ENCODE measurements around the gene MYO10. TPM values are rescaled to one million over a fixed set of nuclear protein-coding genes. Genes with fewer than 3 reads are reported as not detected.

Gene MYO10
- total RNA-seq, 1 experiment from 2014 or later, result 71.9 TPM

DNA sequence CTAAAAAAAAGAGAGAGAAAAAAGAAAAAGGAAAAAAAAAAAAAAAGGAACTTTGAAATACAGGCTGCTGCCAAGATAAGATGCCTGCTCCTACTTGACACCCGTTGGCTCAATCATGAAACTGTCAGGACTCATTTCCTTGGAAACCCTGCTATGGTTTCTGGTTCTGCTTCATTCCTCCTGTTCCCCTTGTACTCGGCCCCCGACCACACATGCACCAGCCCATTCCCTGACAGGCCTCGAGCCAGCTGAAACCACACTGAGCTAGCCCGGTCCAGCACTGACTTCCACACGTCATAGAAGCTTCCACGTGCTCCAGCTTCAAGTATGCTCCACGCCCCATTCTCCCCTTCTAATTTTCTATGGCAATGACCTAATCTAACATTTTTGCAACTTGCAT is 93.2 kb downstream of the MYO10 start:
- no peak overlapping the region for H3K4me3 ChIP-seq (ENCODE audit: low read depth in 2 of 2, low read length in 2 of 2)
- intact Hi-C loops (cut with micrococcal nuclease; ENCODE audit: unreplicated experiment), result no loop called here
- CTCF ChIA-PET, result no interaction called here
- no peaks in the 10 kb centered on the region for H3K36me3 ChIP-seq (ENCODE audit: control insufficient read depth, insufficient read depth, low read length)
- no peak overlapping the region for H3K27ac ChIP-seq (ENCODE audit: low read length)
- no peaks in the 10 kb centered on the region for H3K27me3 ChIP-seq (ENCODE audit: control insufficient read depth, insufficient read depth, low read length)
- H3K9me3 ChIP-seq (ENCODE audit: control insufficient read depth, insufficient read depth, low read depth, low read length), result no peaks in the 10 kb centered on the region
- TF ChIP-seq, protein P1, sequence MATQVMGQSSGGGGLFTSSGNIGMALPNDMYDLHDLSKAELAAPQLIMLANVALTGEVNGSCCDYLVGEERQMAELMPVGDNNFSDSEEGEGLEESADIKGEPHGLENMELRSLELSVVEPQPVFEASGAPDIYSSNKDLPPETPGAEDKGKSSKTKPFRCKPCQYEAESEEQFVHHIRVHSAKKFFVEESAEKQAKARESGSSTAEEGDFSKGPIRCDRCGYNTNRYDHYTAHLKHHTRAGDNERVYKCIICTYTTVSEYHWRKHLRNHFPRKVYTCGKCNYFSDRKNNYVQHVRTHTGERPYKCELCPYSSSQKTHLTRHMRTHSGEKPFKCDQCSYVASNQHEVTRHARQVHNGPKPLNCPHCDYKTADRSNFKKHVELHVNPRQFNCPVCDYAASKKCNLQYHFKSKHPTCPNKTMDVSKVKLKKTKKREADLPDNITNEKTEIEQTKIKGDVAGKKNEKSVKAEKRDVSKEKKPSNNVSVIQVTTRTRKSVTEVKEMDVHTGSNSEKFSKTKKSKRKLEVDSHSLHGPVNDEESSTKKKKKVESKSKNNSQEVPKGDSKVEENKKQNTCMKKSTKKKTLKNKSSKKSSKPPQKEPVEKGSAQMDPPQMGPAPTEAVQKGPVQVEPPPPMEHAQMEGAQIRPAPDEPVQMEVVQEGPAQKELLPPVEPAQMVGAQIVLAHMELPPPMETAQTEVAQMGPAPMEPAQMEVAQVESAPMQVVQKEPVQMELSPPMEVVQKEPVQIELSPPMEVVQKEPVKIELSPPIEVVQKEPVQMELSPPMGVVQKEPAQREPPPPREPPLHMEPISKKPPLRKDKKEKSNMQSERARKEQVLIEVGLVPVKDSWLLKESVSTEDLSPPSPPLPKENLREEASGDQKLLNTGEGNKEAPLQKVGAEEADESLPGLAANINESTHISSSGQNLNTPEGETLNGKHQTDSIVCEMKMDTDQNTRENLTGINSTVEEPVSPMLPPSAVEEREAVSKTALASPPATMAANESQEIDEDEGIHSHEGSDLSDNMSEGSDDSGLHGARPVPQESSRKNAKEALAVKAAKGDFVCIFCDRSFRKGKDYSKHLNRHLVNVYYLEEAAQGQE (IDR thresholded peaks at IDR 0.05; ENCODE audit: insufficient read depth in 1 of 2, low read depth in 2 of 2, low read length in 1 of 2), result no peak
- DNase-seq (ENCODE audit: low read depth, low spot score) (no peak), ATAC-seq (no peak)
- BruUV-seq (replicated peaks), result no TSS peak
- in situ Hi-C loops (cut with HindIII; ENCODE audit: low pct_unique_long_range_greater_than_20kb, low sequenced_read_pairs), result no loop called here
- POLR2A ChIA-PET, result no interaction called here
- peaks cover 4% of the 10 kb centered on the region; the same call in 1 of the 2 replicates for H3K4me1 ChIP-seq (ENCODE audit: control insufficient read depth, insufficient read depth, low read length)

- ChIA-PET POLR2A (interaction anchor here (0.6 kb wide), 1 partner anchor 15 kb away, joined by 5 read pairs; no protein-coding TSS in a partner anchor), CTCF (no interaction called here)
- intact Hi-C loops (cut with micrococcal nuclease; ENCODE audit: unreplicated experiment), result no loop called here
- no peak for ATAC-seq
- no peaks in the 10 kb centered on the region for H3K27me3 ChIP-seq (ENCODE audit: control insufficient read depth, insufficient read depth, low read length)
- TF ChIP-seq SIN3A (IDR thresholded peaks at IDR 0.05; ENCODE audit: borderline replicate concordance, insufficient read depth, low read depth, low read length), result no peak
- no peak for TF ChIP-seq CTCF (IDR thresholded peaks at IDR 0.05)
- TF ChIP-seq, protein P1 (IDR thresholded peaks at IDR 0.05; ENCODE audit: insufficient read depth in 1 of 2, low read depth in 2 of 2, low read length in 1 of 2), result no peak
- no peak for TF ChIP-seq TCF7L2 (IDR thresholded peaks at IDR 0.05; ENCODE audit: low read depth, low read length)
- no peak for TF ChIP-seq POLR2AphosphoS5 (IDR thresholded peaks at IDR 0.05; ENCODE audit: low read depth, low read length)
- no peaks in the 10 kb centered on the region for H3K36me3 ChIP-seq (ENCODE audit: control insufficient read depth, insufficient read depth, low read length)
- no peak overlapping the region for H3K4me3 ChIP-seq (ENCODE audit: low read depth in 2 of 2, low read length in 2 of 2)
- no peaks in the 10 kb centered on the region for H3K9me3 ChIP-seq (ENCODE audit: control insufficient read depth, insufficient read depth, low read depth, low read length)
- H3K27ac ChIP-seq (ENCODE audit: low read length), result no peak overlapping the region
- no TSS peak for BruUV-seq (replicated peaks)
- in situ Hi-C loops (cut with HindIII; ENCODE audit: low pct_unique_long_range_greater_than_20kb, low sequenced_read_pairs), result no loop called here
- peaks cover 4% of the 10 kb centered on the region; the same call in 1 of the 2 replicates for H3K4me1 ChIP-seq (ENCODE audit: control insufficient read depth, insufficient read depth, low read length)
- DNase-seq (ENCODE audit: low read depth, low spot score), result no peak
Observed at GRCh38 chr5:16841416-16841815, 94.7 kb downstream of the MYO10 start.

All from Panc1 (cell line).